Measurements from ENCODE around the gene WNT9B. TPM values are rescaled to one million over a fixed set of nuclear protein-coding genes. Genes with fewer than 3 reads are reported as not detected.

The WNT9B gene
- total and polyA plus RNA-seq, 9 of the 15 experiments (the other 6 are each of a cell fraction or from before 2014, with no cell fraction given), result not detected

- peaks cover 0 to 8% of the 10 kb centered on the region in 2 experiments; a peak in 2 of 5 replicates for H3K4me1 ChIP-seq (replicated peaks in 1 of 2; ENCODE audit: control insufficient read depth in 2 of 2, insufficient read depth in 2 of 2, low read length in 2 of 2)
- in situ Hi-C loops (cut with MboI), result loop anchor here (25.0 kb wide), 1 partner anchor 1215 kb away; no protein-coding TSS in a partner anchor
- DNase-seq (ENCODE audit: extremely low read depth in 1 of 4, low spot score in 3 of 4) (no peak), ATAC-seq (no peak), FAIRE-seq (no peak)
- 44% methylated on average over 7 of the region's 7 CpGs for WGBS (ENCODE audit: insufficient coverage, low coverage, missing lambda C conversion rate)
- no peaks in the 10 kb centered on the region for H3K36me3 ChIP-seq (ENCODE audit: control insufficient read depth, insufficient read depth, low read length)
- peaks cover 3% of the 10 kb centered on the region; the same call in 1 of the 2 replicates for H3K9me3 ChIP-seq (replicated peaks; ENCODE audit: control insufficient read depth, insufficient read depth, low read depth, low read length)
- H3K79me2 ChIP-seq (ENCODE audit: control insufficient read depth, insufficient read depth, low read length), result no peaks in the 10 kb centered on the region
- CTCF ChIA-PET (ENCODE audit: low intra/inter-chr PET ratio), result no interaction called here
- H3K9ac ChIP-seq (ENCODE audit: insufficient read depth in 1 of 2, low read depth in 2 of 2, low read length in 2 of 2), result no peak overlapping the region
- TF ChIP-seq NFXL1 (CRISPR knock-in tag; IDR thresholded peaks at IDR 0.05) (no peak), PPARD (CRISPR knock-in tag; IDR thresholded peaks at IDR 0.05) (no peak), MEIS2 (IDR thresholded peaks at IDR 0.05; ENCODE audit: partially characterized antibody) (peak; percentile 4), TEAD1 (CRISPR knock-in tag; IDR thresholded peaks at IDR 0.05) (no peak)
- no peak overlapping the region for H3K27ac ChIP-seq (ENCODE audit: extremely low read depth, low read depth, low read length)
- POLR2A ChIA-PET, result interaction anchor here (0.6 to 1.1 kb wide), 2 partner anchors 13 to 17 kb away, joined by 3 read pairs; no protein-coding TSS in a partner anchor
- no peak overlapping the region for H3K4me3 ChIP-seq
- H3K27me3 ChIP-seq (ENCODE audit: control insufficient read depth in 2 of 2, insufficient read depth in 2 of 2, low read length in 2 of 2), result no peaks in the 10 kb centered on the region
- no peaks in the 10 kb centered on the region for H3K9me1 ChIP-seq (ENCODE audit: control insufficient read depth, insufficient read depth, low read length)
- no TSS peak for BruUV-seq (replicated peaks)
- no peaks in the 10 kb centered on the region for H4K20me1 ChIP-seq (replicated peaks; ENCODE audit: control insufficient read depth, insufficient read depth, low read length)
- intact Hi-C loops (cut with micrococcal nuclease), result no loop called here
- H3K4me2 ChIP-seq (ENCODE audit: insufficient read depth, low read length), result no peak overlapping the region
- no peak overlapping the region for H2AFZ ChIP-seq (ENCODE audit: low read depth, low read length)
These were observed 48.6 kb upstream of the WNT9B start for GRCh38 chr17:46802800-46803199.

GRCh38 chr17:46803544-46803943, 47.8 kb upstream of the WNT9B start:
- BruUV-seq (replicated peaks), result no TSS peak
- H3K79me2 ChIP-seq (ENCODE audit: control insufficient read depth, insufficient read depth, low read length), result no peaks in the 10 kb centered on the region
- ATAC-seq (no peak), FAIRE-seq (no peak), DNase-seq (ENCODE audit: extremely low read depth in 1 of 4, low spot score in 3 of 4) (no peak)
- intact Hi-C loops (cut with micrococcal nuclease), result no loop called here
- in situ Hi-C loops (cut with MboI), result loop anchor here (25.0 kb wide), 1 partner anchor 1216 kb away; no protein-coding TSS in a partner anchor
- WGBS (ENCODE audit: insufficient coverage, low coverage, missing lambda C conversion rate), result 61% methylated on average over 5 of the region's 5 CpGs
- H3K4me2 ChIP-seq (ENCODE audit: insufficient read depth, low read length), result no peak overlapping the region
- no peaks in the 10 kb centered on the region for H3K9me1 ChIP-seq (ENCODE audit: control insufficient read depth, insufficient read depth, low read length)
- no peak overlapping the region for H2AFZ ChIP-seq (ENCODE audit: low read depth, low read length)
- no peaks in the 10 kb centered on the region for H3K36me3 ChIP-seq (ENCODE audit: control insufficient read depth, insufficient read depth, low read length)
- no peak overlapping the region for H3K4me3 ChIP-seq
- H3K27ac ChIP-seq (ENCODE audit: extremely low read depth, low read depth, low read length), result no peak overlapping the region
- peaks cover 3% of the 10 kb centered on the region; the same call in 1 of the 2 replicates for H3K9me3 ChIP-seq (replicated peaks; ENCODE audit: control insufficient read depth, insufficient read depth, low read depth, low read length)
- H4K20me1 ChIP-seq (replicated peaks; ENCODE audit: control insufficient read depth, insufficient read depth, low read length), result no peaks in the 10 kb centered on the region
- no peaks in the 10 kb centered on the region for H3K27me3 ChIP-seq (ENCODE audit: control insufficient read depth in 2 of 2, insufficient read depth in 2 of 2, low read length in 2 of 2)
- ChIA-PET CTCF (ENCODE audit: low intra/inter-chr PET ratio) (no interaction called here), POLR2A (interaction anchor here (0.6 to 1.1 kb wide), 3 partner anchors 9 to 17 kb away, joined by 3 read pairs; no protein-coding TSS in a partner anchor)
- peaks cover 2 to 8% of the 10 kb centered on the region in 2 experiments; a peak in 4 of 5 replicates for H3K4me1 ChIP-seq (replicated peaks in 1 of 2; ENCODE audit: control insufficient read depth in 2 of 2, insufficient read depth in 2 of 2, low read length in 2 of 2)
- peak overlapping the region in 1 of 2 experiments; percentile 57; a peak in 1 of 4 replicates for H3K9ac ChIP-seq (ENCODE audit: insufficient read depth in 1 of 2, low read depth in 2 of 2, low read length in 2 of 2)
- TF ChIP-seq ZNF609 (CRISPR knock-in tag; IDR thresholded peaks at IDR 0.05; ENCODE audit: borderline replicate concordance) (no peak), TCF15 (CRISPR knock-in tag; IDR thresholded peaks at IDR 0.05) (no peak), ESRRB (CRISPR knock-in tag; IDR thresholded peaks at IDR 0.05; ENCODE audit: borderline replicate concordance) (no peak)

Measured in K562 (cell line).